ENCODE results near the gene IQGAP2.

DNA sequence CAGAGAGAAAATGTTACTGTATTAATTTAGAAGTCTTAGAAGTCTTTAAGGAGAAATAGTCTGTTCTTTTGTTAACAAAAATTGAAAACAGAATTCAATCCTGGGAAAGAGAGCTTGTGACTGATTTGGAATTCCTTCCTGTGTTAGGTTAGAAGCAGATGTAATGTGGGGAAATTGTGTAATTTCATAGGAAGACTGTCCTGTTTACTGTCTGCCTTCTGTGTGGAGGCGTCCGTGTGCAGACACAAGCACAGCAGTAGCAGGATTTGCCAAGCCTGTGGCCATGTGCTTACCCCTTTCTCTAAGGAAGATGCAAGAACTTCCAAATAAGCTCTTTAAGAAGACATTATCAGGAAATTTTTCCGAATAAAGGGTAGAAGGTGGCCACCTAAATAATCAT, 276.1 kb downstream of the IQGAP2 start:
- TF ChIP-seq POLR2A (IDR thresholded peaks at IDR 0.05), result no peak
- TF ChIP-seq, protein P1, sequence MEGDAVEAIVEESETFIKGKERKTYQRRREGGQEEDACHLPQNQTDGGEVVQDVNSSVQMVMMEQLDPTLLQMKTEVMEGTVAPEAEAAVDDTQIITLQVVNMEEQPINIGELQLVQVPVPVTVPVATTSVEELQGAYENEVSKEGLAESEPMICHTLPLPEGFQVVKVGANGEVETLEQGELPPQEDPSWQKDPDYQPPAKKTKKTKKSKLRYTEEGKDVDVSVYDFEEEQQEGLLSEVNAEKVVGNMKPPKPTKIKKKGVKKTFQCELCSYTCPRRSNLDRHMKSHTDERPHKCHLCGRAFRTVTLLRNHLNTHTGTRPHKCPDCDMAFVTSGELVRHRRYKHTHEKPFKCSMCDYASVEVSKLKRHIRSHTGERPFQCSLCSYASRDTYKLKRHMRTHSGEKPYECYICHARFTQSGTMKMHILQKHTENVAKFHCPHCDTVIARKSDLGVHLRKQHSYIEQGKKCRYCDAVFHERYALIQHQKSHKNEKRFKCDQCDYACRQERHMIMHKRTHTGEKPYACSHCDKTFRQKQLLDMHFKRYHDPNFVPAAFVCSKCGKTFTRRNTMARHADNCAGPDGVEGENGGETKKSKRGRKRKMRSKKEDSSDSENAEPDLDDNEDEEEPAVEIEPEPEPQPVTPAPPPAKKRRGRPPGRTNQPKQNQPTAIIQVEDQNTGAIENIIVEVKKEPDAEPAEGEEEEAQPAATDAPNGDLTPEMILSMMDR (IDR thresholded peaks at IDR 0.05), result no peak

All from testis (tissue), 2 donors.